C4-2B (cell line): ENCODE measurements around the gene KCNAB2.

Source experiments
- CTCF ChIP-seq: fragments of 450-650 bp; conservative IDR thresholded peaks from 2 replicates; pipeline ENCODE4 v1.5.1; 2017; ENCODE audit warnings: mild to moderate bottlenecking
- ZFX ChIP-seq: fragments of 450-650 bp; IDR thresholded peaks from 2 replicates; pipeline ENCODE4 v1.6.1; 2017

GRCh38 chr1:6077919-6078318 lies 32.2 kb downstream of the KCNAB2 start:
- TF ChIP-seq CTCF, result no peak
- TF ChIP-seq ZFX, result no peak
